Liver (tissue), 9 donors: Measurements from ENCODE around the gene MS4A6A. TPM values are rescaled to one million over a fixed set of nuclear protein-coding genes. Genes with fewer than 3 reads are reported as not detected.

Experiments used
- DNase-seq: peaks from one replicate; pipeline ENCODE4 v3.0.0-alpha.2; 2017; ENCODE audit warnings: low spot score
- H3K27ac ChIP-seq, 2 donors: one replicate each; pipeline ENCODE4 v1.7.0; 2013; ENCODE audit warnings: inconsistent platforms in 2 of 2, low read length in 2 of 2, control low read depth in 1 of 2, low read depth in 1 of 2, mild to moderate bottlenecking in 1 of 2
- H3K27me3 ChIP-seq, 4 donors: one replicate each; pipeline versions ENCODE4 v1.6.1 to v1.7.0; 2013; ENCODE audit warnings: low read length in 3 of 4, inconsistent platforms in 1 of 4, mild to moderate bottlenecking in 1 of 4, moderate library complexity in 1 of 4; ENCODE audit not compliant: control insufficient read depth in 4 of 4, insufficient read depth in 4 of 4
- H3K36me3 ChIP-seq, 4 donors: one replicate each; pipeline versions ENCODE4 v1.6.1 to v1.7.0; 2013; ENCODE audit warnings: low read length in 3 of 4, mild to moderate bottlenecking in 3 of 4, low read depth in 1 of 4, moderate library complexity in 1 of 4; ENCODE audit not compliant: control insufficient read depth in 4 of 4, insufficient read depth in 3 of 4
- H3K4me1 ChIP-seq, 4 donors: one replicate each; pipeline versions ENCODE4 v1.6.1 to v1.7.0; 2013; ENCODE audit warnings: low read length in 3 of 4, mild to moderate bottlenecking in 3 of 4, moderate library complexity in 1 of 4; ENCODE audit not compliant: control insufficient read depth in 4 of 4, insufficient read depth in 4 of 4
- H3K4me3 ChIP-seq, 3 donors: one replicate each; pipeline versions ENCODE4 v1.6.1 to v1.7.0; 2013; ENCODE audit warnings: low read length in 3 of 3, control low read depth in 1 of 3, low read depth in 1 of 3, mild to moderate bottlenecking in 1 of 3
- H3K9ac ChIP-seq, 2 donors: one replicate each; pipeline ENCODE4 v1.7.0; 2013; ENCODE audit warnings: low read length in 2 of 2, mild to moderate bottlenecking in 2 of 2, moderate library complexity in 2 of 2, control low read depth in 1 of 2, low read depth in 1 of 2
- H3K9me3 ChIP-seq, 4 donors: one replicate each; pipeline versions ENCODE4 v1.6.1 to v1.7.0; 2013; ENCODE audit warnings: low read length in 3 of 4; ENCODE audit not compliant: control insufficient read depth in 4 of 4
- EGR1 ChIP-seq, 2 donors: IDR thresholded peaks; 2 replicates each; pipeline ENCODE4 v1.6.1; 2016 to 2018; ENCODE audit warnings: antibody characterized with exemption in 2 of 2, low read depth in 2 of 2
- FOXA1 ChIP-seq: IDR thresholded peaks from 2 replicates; pipeline ENCODE4 v1.6.1; 2016; ENCODE audit warnings: antibody characterized with exemption
- FOXA2 ChIP-seq: IDR thresholded peaks from 2 replicates; pipeline ENCODE4 v1.6.1; 2016; ENCODE audit warnings: antibody characterized with exemption
- GABPA ChIP-seq, 2 donors: IDR thresholded peaks in 1 of 2; conservative IDR thresholded peaks in 1 of 2; 2 replicates each; pipeline ENCODE4 v1.6.1; 2016; ENCODE audit warnings: antibody characterized with exemption in 2 of 2, mild to moderate bottlenecking in 1 of 2, moderate library complexity in 1 of 2
- HNF4A ChIP-seq, 2 donors: conservative IDR thresholded peaks; 2 replicates each; pipeline ENCODE4 v1.6.1; 2016; ENCODE audit warnings: antibody characterized with exemption in 2 of 2, mild to moderate bottlenecking in 2 of 2
- HNF4G ChIP-seq: IDR thresholded peaks from 2 replicates; pipeline ENCODE4 v1.6.1; 2016; ENCODE audit warnings: antibody characterized with exemption
- JUND ChIP-seq, 2 donors: IDR thresholded peaks; 2 replicates each; pipeline ENCODE4 v1.6.1; 2016; ENCODE audit warnings: antibody characterized with exemption in 2 of 2
- NR2F2 ChIP-seq: IDR thresholded peaks from 2 replicates; pipeline ENCODE4 v1.6.1; 2016; ENCODE audit warnings: antibody characterized with exemption
- RAD21 ChIP-seq, 2 donors: IDR thresholded peaks; 2 replicates each; pipeline ENCODE4 v1.6.1; 2016; ENCODE audit warnings: antibody characterized with exemption in 2 of 2, mild to moderate bottlenecking in 2 of 2
- RXRA ChIP-seq, 2 donors: IDR thresholded peaks; 2 replicates each; pipeline ENCODE4 v1.6.1; 2017 to 2018; ENCODE audit warnings: antibody characterized with exemption in 2 of 2, mild to moderate bottlenecking in 1 of 2
- SP1 ChIP-seq: IDR thresholded peaks from 2 replicates; pipeline ENCODE4 v1.6.1; 2018; ENCODE audit warnings: antibody characterized with exemption, mild to moderate bottlenecking
- TAF1 ChIP-seq: conservative IDR thresholded peaks from 2 replicates; pipeline ENCODE4 v1.6.1; 2016; ENCODE audit warnings: antibody characterized with exemption, mild to moderate bottlenecking
- YY1 ChIP-seq: IDR thresholded peaks from 2 replicates; pipeline ENCODE4 v1.6.1; 2016; ENCODE audit warnings: antibody characterized with exemption, mild to moderate bottlenecking
- WGBS: extraction: QIAGEN DNeasy Blood & Tissue Kit; methylation state at CpG from one replicate; pipeline ENCODE4 v1.1.7; 2013; 5-methylcytosine and 5-hydroxymethylcytosine counted together
- polyA plus RNA-seq, 2 donors: library from polyadenylated mRNA; stranded (reverse) in 1 of 2; unstranded in 1 of 2; fragments of 200-250 nt in 1 of 2; fragments of >200 nt in 1 of 2; fragmentation: Nextera tagmentation in 1 of 2; extraction: Ambion mirVana in 1 of 2; gene quantifications; one replicate each; pipeline versions ENCODE4 v1.2.1 to v1.2.3, GENCODE V29; 2013 to 2015
- total RNA-seq, 2 donors: library from RNA; depleted of rRNA; stranded (reverse); fragments of >200 nt; gene quantifications; one replicate each; pipeline ENCODE4 v1.2.3, GENCODE V29; 2014
- TF ChIP-seq, protein P1 (sequence below): fragments of 150-350 bp; IDR thresholded peaks from 2 replicates; pipeline ENCODE4 v1.5.1; 2017; ENCODE audit warnings: improper control_type of control experiment, low read depth, low read length; ENCODE audit not compliant: missing input control
- TF ChIP-seq, protein P2 (sequence below): IDR thresholded peaks from 2 replicates; pipeline ENCODE4 v1.6.1; 2016; ENCODE audit warnings: antibody characterized with exemption
- TF ChIP-seq, protein P3 (sequence below): IDR thresholded peaks from 2 replicates; pipeline ENCODE4 v1.6.1; 2016; ENCODE audit warnings: antibody characterized with exemption
- TF ChIP-seq, protein P4 (sequence below): IDR thresholded peaks from 2 replicates; pipeline ENCODE4 v1.6.1; 2016; ENCODE audit warnings: antibody characterized with exemption
- donor health status: healthy.
- donor health status: healthy.
- donor health status: healthy.
- donor health status: healthy.
- donor health status: healthy.

MS4A6A gene
- total and polyA plus RNA-seq, 4 donors, result 64.6 to 117 (median 99.4) TPM

DNA sequence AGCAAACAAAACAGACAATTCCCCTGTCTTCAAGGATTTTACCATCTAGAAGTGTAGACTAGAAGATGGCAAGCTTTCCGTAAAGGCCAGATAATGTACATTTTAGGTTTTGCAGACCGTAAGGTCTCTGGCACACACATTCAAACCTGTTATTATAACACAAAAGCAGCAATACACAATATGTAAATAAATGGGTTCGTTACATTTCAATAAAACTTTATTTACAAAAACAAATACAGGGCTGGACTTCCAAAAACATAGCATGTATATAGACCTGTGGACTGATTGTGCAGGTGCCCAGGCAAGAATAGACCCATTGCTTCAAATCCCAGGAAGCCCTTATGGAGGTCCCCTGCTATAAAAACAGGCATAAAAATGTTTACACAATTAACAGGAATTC is 27.1 kb upstream of the MS4A6A start (continued):
- TF ChIP-seq, protein P1, sequence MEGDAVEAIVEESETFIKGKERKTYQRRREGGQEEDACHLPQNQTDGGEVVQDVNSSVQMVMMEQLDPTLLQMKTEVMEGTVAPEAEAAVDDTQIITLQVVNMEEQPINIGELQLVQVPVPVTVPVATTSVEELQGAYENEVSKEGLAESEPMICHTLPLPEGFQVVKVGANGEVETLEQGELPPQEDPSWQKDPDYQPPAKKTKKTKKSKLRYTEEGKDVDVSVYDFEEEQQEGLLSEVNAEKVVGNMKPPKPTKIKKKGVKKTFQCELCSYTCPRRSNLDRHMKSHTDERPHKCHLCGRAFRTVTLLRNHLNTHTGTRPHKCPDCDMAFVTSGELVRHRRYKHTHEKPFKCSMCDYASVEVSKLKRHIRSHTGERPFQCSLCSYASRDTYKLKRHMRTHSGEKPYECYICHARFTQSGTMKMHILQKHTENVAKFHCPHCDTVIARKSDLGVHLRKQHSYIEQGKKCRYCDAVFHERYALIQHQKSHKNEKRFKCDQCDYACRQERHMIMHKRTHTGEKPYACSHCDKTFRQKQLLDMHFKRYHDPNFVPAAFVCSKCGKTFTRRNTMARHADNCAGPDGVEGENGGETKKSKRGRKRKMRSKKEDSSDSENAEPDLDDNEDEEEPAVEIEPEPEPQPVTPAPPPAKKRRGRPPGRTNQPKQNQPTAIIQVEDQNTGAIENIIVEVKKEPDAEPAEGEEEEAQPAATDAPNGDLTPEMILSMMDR, result no peak
- TF ChIP-seq HNF4G, result no peak
- no peak for TF ChIP-seq TAF1
- TF ChIP-seq, protein P2, sequence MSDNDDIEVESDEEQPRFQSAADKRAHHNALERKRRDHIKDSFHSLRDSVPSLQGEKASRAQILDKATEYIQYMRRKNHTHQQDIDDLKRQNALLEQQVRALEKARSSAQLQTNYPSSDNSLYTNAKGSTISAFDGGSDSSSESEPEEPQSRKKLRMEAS, result no peak

GRCh38 chr11:60208951-60209350 is 26.1 kb upstream of the MS4A6A start:
- Histone ChIP-seq H3K27me3 (no peaks in the 10 kb centered on the region), H3K4me3 (no peak overlapping the region), H3K9me3 (no peaks in the 10 kb centered on the region), H3K36me3 (no peaks in the 10 kb centered on the region), H3K9ac (no peak overlapping the region), H3K4me1 (no peaks in the 10 kb centered on the region), H3K27ac (no peak overlapping the region)
- no peak for DNase-seq
- 45% methylated on average over 1 of the region's 1 CpG for WGBS
- TF ChIP-seq SP1 (no peak), YY1 (no peak), RAD21 (IDR thresholded peaks at IDR 0.05) (no peak), EGR1 (IDR thresholded peaks at IDR 0.05; ENCODE audit: low read depth in 2 of 2) (no peak), HNF4A (conservative IDR thresholded peaks at IDR 0.05) (no peak), HNF4G (no peak), GABPA (IDR thresholded peaks at IDR 0.05 in 1 of 2, conservative IDR thresholded peaks at IDR 0.05 in 1 of 2) (no peak), RXRA (IDR thresholded peaks at IDR 0.05) (no peak), TAF1 (no peak), FOXA2 (no peak), NR2F2 (no peak), FOXA1 (no peak), JUND (IDR thresholded peaks at IDR 0.05) (no peak)
- TF ChIP-seq, protein P1, result no peak
- TF ChIP-seq, protein P3, sequence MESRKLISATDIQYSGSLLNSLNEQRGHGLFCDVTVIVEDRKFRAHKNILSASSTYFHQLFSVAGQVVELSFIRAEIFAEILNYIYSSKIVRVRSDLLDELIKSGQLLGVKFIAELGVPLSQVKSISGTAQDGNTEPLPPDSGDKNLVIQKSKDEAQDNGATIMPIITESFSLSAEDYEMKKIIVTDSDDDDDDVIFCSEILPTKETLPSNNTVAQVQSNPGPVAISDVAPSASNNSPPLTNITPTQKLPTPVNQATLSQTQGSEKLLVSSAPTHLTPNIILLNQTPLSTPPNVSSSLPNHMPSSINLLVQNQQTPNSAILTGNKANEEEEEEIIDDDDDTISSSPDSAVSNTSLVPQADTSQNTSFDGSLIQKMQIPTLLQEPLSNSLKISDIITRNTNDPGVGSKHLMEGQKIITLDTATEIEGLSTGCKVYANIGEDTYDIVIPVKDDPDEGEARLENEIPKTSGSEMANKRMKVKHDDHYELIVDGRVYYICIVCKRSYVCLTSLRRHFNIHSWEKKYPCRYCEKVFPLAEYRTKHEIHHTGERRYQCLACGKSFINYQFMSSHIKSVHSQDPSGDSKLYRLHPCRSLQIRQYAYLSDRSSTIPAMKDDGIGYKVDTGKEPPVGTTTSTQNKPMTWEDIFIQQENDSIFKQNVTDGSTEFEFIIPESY, result no peak
- TF ChIP-seq, protein P2, result no peak
- TF ChIP-seq, protein P4, sequence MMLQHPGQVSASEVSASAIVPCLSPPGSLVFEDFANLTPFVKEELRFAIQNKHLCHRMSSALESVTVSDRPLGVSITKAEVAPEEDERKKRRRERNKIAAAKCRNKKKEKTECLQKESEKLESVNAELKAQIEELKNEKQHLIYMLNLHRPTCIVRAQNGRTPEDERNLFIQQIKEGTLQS, result no peak
